HAP-1 (cell line): ENCODE data around the gene CNN3.

Source experiments
- DNase-seq, 2 experiments: peaks; one replicate each; pipeline ENCODE4 v3.0.0-alpha.2; 2016 to 2020; ENCODE audit warnings: low spot score in 2 of 2
- H3K27me3 ChIP-seq: fragments of 250-450 bp; sonication (Bioruptor Pico); 2 replicates; pipeline ENCODE4 v1.5.1; 2020; ENCODE audit warnings: low read depth, mild to moderate bottlenecking, moderate library complexity
- H3K36me3 ChIP-seq: fragments of 250-450 bp; sonication (Bioruptor Pico); replicated peaks from 2 replicates; pipeline ENCODE4 v1.5.1; 2020; ENCODE audit warnings: mild to moderate bottlenecking
- H3K4me1 ChIP-seq: fragments of 250-450 bp; sonication (Bioruptor Pico); 2 replicates; pipeline ENCODE4 v1.5.1; 2020; ENCODE audit warnings: mild to moderate bottlenecking
- H3K4me3 ChIP-seq: fragments of 250-450 bp; sonication (Bioruptor Pico); 2 replicates; pipeline ENCODE4 v1.5.1; 2020; ENCODE audit warnings: mild to moderate bottlenecking, moderate library complexity
- H3K9me3 ChIP-seq: fragments of 250-450 bp; sonication (Bioruptor Pico); 2 replicates; pipeline ENCODE4 v1.5.1; 2020; ENCODE audit warnings: mild to moderate bottlenecking, moderate library complexity
- in situ Hi-C: fragments of 300-500 bp; cut with MboI; formaldehyde crosslinking; loops from 3 replicates; pipeline ENCODE4 v1.14.3; 2020; ENCODE audit warnings: low sequenced_read_pairs, inconsistent platforms, mixed read lengths

The CNN3 gene

GRCh38 chr1:94883691-94884090 lies 43.2 kb downstream of the CNN3 start:
- no peak for DNase-seq
- peaks cover 29% of the 10 kb centered on the region for H3K4me1 ChIP-seq
- H3K27me3 ChIP-seq = no peaks in the 10 kb centered on the region
- no peak overlapping the region for H3K4me3 ChIP-seq
- no peaks in the 10 kb centered on the region for H3K9me3 ChIP-seq
- in situ Hi-C loops = no loop called here
- no peaks in the 10 kb centered on the region for H3K36me3 ChIP-seq

GRCh38 chr1:94878329-94878728 lies 48.6 kb downstream of the CNN3 start:
- H3K27me3 ChIP-seq = no peaks in the 10 kb centered on the region
- no peak overlapping the region for H3K4me3 ChIP-seq
- peaks cover 4% of the 10 kb centered on the region; the same call in 1 of the 2 replicates for H3K4me1 ChIP-seq
- no peaks in the 10 kb centered on the region for H3K9me3 ChIP-seq
- no peak for DNase-seq
- in situ Hi-C loops = no loop called here
- H3K36me3 ChIP-seq = no peaks in the 10 kb centered on the region

- H3K36me3 ChIP-seq = no peaks in the 10 kb centered on the region
- DNase-seq = no peak
- peaks cover 4% of the 10 kb centered on the region; the same call in 1 of the 2 replicates for H3K4me1 ChIP-seq
- in situ Hi-C loops = no loop called here
- H3K4me3 ChIP-seq = no peak overlapping the region
- H3K27me3 ChIP-seq = no peaks in the 10 kb centered on the region
- H3K9me3 ChIP-seq = no peaks in the 10 kb centered on the region
Measured at GRCh38 chr1:94876362-94876761, 50.5 kb downstream of the CNN3 start.

GRCh38 chr1:94875794-94876193 lies 51.1 kb downstream of the CNN3 start:
- no peaks in the 10 kb centered on the region for H3K9me3 ChIP-seq
- no peaks in the 10 kb centered on the region for H3K27me3 ChIP-seq
- no peak overlapping the region for H3K4me3 ChIP-seq
- no peaks in the 10 kb centered on the region for H3K36me3 ChIP-seq
- H3K4me1 ChIP-seq = peaks cover 4% of the 10 kb centered on the region
- no peak for DNase-seq
- in situ Hi-C loops = no loop called here

- in situ Hi-C loops = no loop called here
- H3K36me3 ChIP-seq = no peaks in the 10 kb centered on the region
- DNase-seq = no peak
- no peaks in the 10 kb centered on the region for H3K27me3 ChIP-seq
- peaks cover 4% of the 10 kb centered on the region for H3K4me1 ChIP-seq
- no peak overlapping the region for H3K4me3 ChIP-seq
- H3K9me3 ChIP-seq = no peaks in the 10 kb centered on the region
Measured at GRCh38 chr1:94874423-94874822, 52.5 kb downstream of the CNN3 start.

GRCh38 chr1:94873520-94874351 lies 53.2 kb downstream of the CNN3 start:
- DNase-seq = no peak
- in situ Hi-C loops = no loop called here
- peaks cover 4% of the 10 kb centered on the region for H3K4me1 ChIP-seq
- no peaks in the 10 kb centered on the region for H3K27me3 ChIP-seq
- no peaks in the 10 kb centered on the region for H3K36me3 ChIP-seq
- H3K9me3 ChIP-seq = no peaks in the 10 kb centered on the region
- H3K4me3 ChIP-seq = no peak overlapping the region

GRCh38 chr1:94872771-94873495 lies 54.0 kb downstream of the CNN3 start:
- no peak for DNase-seq
- Histone ChIP-seq H3K4me1 (peaks cover 4% of the 10 kb centered on the region), H3K9me3 (no peaks in the 10 kb centered on the region), H3K36me3 (no peaks in the 10 kb centered on the region), H3K27me3 (no peaks in the 10 kb centered on the region), H3K4me3 (no peak overlapping the region)
- in situ Hi-C loops = no loop called here

- no peaks in the 10 kb centered on the region for H3K36me3 ChIP-seq
- H3K4me3 ChIP-seq = no peak overlapping the region
- no peaks in the 10 kb centered on the region for H3K9me3 ChIP-seq
- H3K27me3 ChIP-seq = no peaks in the 10 kb centered on the region
- in situ Hi-C loops = no loop called here
- no peak for DNase-seq
- H3K4me1 ChIP-seq = peaks cover 13% of the 10 kb centered on the region
Measured at GRCh38 chr1:94871031-94871430, 55.9 kb downstream of the CNN3 start.

- Histone ChIP-seq H3K4me1 (peaks cover 30% of the 10 kb centered on the region), H3K9me3 (no peaks in the 10 kb centered on the region), H3K4me3 (no peak overlapping the region), H3K27me3 (no peaks in the 10 kb centered on the region), H3K36me3 (no peaks in the 10 kb centered on the region)
- in situ Hi-C loops = no loop called here
- DNase-seq = peak; percentile 25 to 40
Measured at GRCh38 chr1:94866164-94866807, 60.6 kb downstream of the CNN3 start.

GRCh38 chr1:94865360-94865759 lies 61.5 kb downstream of the CNN3 start:
- H3K9me3 ChIP-seq = no peaks in the 10 kb centered on the region
- no peaks in the 10 kb centered on the region for H3K36me3 ChIP-seq
- in situ Hi-C loops = no loop called here
- no peak overlapping the region for H3K4me3 ChIP-seq
- H3K27me3 ChIP-seq = no peaks in the 10 kb centered on the region
- peaks cover 34% of the 10 kb centered on the region for H3K4me1 ChIP-seq
- DNase-seq = peak; percentile 63 to 81

GRCh38 chr1:94864821-94865220 lies 62.1 kb downstream of the CNN3 start:
- Histone ChIP-seq H3K36me3 (no peaks in the 10 kb centered on the region), H3K9me3 (no peaks in the 10 kb centered on the region), H3K27me3 (no peaks in the 10 kb centered on the region), H3K4me3 (no peak overlapping the region), H3K4me1 (peaks cover 37% of the 10 kb centered on the region)
- in situ Hi-C loops = no loop called here
- peak in 1 of 2 experiments; percentile 35 for DNase-seq

- no peaks in the 10 kb centered on the region for H3K36me3 ChIP-seq
- H3K4me3 ChIP-seq = no peak overlapping the region
- no peak for DNase-seq
- peaks cover 41% of the 10 kb centered on the region for H3K4me1 ChIP-seq
- in situ Hi-C loops = no loop called here
- no peaks in the 10 kb centered on the region for H3K27me3 ChIP-seq
- no peaks in the 10 kb centered on the region for H3K9me3 ChIP-seq
Measured at GRCh38 chr1:94863919-94864318, 63.0 kb downstream of the CNN3 start.

GRCh38 chr1:94863297-94863911 lies 63.5 kb downstream of the CNN3 start:
- H3K36me3 ChIP-seq = no peaks in the 10 kb centered on the region
- no peaks in the 10 kb centered on the region for H3K9me3 ChIP-seq
- no peak for DNase-seq
- H3K4me1 ChIP-seq = peaks cover 41% of the 10 kb centered on the region
- no peak overlapping the region for H3K4me3 ChIP-seq
- in situ Hi-C loops = no loop called here
- no peaks in the 10 kb centered on the region for H3K27me3 ChIP-seq
